Erythroblast (primary cell): ENCODE results near the gene LZTS2.

Source experiments
- GATA1 ChIP-seq: IDR thresholded peaks from 2 replicates; pipeline ENCODE4 v1.6.1; 2011; ENCODE audit warnings: low read depth, mild to moderate bottlenecking, control low read depth, low read length, moderate library complexity
- POLR2A ChIP-seq: IDR thresholded peaks from 2 replicates; pipeline ENCODE4 v1.6.1; 2011; ENCODE audit warnings: mild to moderate bottlenecking, low read length

DNA sequence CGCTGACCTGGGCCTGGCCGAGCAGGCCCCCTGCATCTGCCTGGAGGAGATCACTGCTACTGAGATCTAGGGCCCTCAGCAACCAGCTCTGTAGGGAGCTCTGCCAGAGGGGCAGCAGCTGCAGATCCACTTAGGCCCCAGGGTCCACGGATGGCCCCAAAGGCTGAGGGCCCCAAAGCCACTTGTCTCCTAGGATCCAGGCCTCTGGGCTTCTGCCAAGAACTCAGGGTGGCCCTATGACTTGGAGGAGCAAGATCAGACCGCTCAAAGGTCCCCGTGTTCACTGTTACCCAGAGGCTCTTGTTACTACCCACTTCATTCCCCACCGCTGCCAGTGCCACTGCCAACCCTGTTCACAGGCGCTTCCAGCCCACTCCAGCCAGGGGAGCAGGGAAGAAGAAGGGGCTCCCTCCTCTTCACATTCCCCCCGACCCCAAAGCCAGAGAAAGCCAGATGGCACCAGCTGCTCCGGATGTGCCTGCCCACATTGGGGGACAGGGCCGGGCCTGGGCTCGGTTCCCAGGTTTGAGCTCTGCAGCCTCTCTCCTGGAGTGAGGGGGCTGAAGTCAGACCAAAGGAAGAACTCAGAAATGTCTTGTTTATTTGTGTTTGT lies 7.6 kb downstream of the LZTS2 start:
- TF ChIP-seq POLR2A (no peak), GATA1 (no peak)
